NCI-H1436 treated with DMSO at 0.1 percent for 48 hours (cell line): ENCODE measurements around the gene RAD51B.
A peak's percentile ranks its signal among the peaks of the same experiment; 100 is the strongest.
"Not testable (repeated sequence)": the region's sequence is repeated elsewhere in the genome, so short reads cannot be mapped to it uniquely, and the experiment has no call there.

Source experiments
- DNase-seq: peaks from one replicate; lab custom pipeline; 2025; lab: John Stamatoyannopoulos, UW

RAD51B gene

GRCh38 chr14:67950386-67950785 lies 130.8 kb downstream of the RAD51B start:
- no peak for DNase-seq

- no peak for DNase-seq
Measured at GRCh38 chr14:67951529-67952135, 132.1 kb downstream of the RAD51B start.

GRCh38 chr14:67952381-67952780 lies 132.8 kb downstream of the RAD51B start:
- DNase-seq = no peak

- DNase-seq = no peak
Measured at GRCh38 chr14:67952786-67953185, 133.2 kb downstream of the RAD51B start.

- no peak for DNase-seq
Measured at GRCh38 chr14:67955261-67955660, 135.7 kb downstream of the RAD51B start.

- DNase-seq = no peak
Measured at GRCh38 chr14:67957946-67958345, 138.4 kb downstream of the RAD51B start.

GRCh38 chr14:67961676-67962075 lies 142.1 kb downstream of the RAD51B start:
- no peak for DNase-seq

GRCh38 chr14:67962215-67962644 lies 142.7 kb downstream of the RAD51B start:
- no peak for DNase-seq

GRCh38 chr14:67963545-67963944 lies 144.0 kb downstream of the RAD51B start:
- no peak for DNase-seq

- no peak for DNase-seq
Measured at GRCh38 chr14:67963960-67964812, 144.6 kb downstream of the RAD51B start.

- DNase-seq = no peak
Measured at GRCh38 chr14:67965696-67966095, 146.1 kb downstream of the RAD51B start.

GRCh38 chr14:67967206-67967605 lies 147.6 kb downstream of the RAD51B start:
- DNase-seq = no peak

GRCh38 chr14:67967970-67968369 lies 148.4 kb downstream of the RAD51B start:
- DNase-seq = not testable (repeated sequence)

GRCh38 chr14:67970923-67971322 lies 151.3 kb downstream of the RAD51B start:
- DNase-seq = no peak

GRCh38 chr14:67971627-67972625 lies 152.3 kb downstream of the RAD51B start:
- DNase-seq = peak; percentile 66

- DNase-seq = no peak
Measured at GRCh38 chr14:67973436-67973835, 153.9 kb downstream of the RAD51B start.

- DNase-seq = no peak
Measured at GRCh38 chr14:67975470-67975869, 155.9 kb downstream of the RAD51B start.

- DNase-seq = no peak
Measured at GRCh38 chr14:67977434-67978034, 158.0 kb downstream of the RAD51B start.

- DNase-seq = no peak
Measured at GRCh38 chr14:67978749-67979148, 159.2 kb downstream of the RAD51B start.

- no peak for DNase-seq
Measured at GRCh38 chr14:67982711-67983608, 163.4 kb downstream of the RAD51B start.

GRCh38 chr14:67984274-67984673 lies 164.7 kb downstream of the RAD51B start:
- no peak for DNase-seq
